ENCODE measurements around the gene AADACL3. TPM values are rescaled to one million over a fixed set of nuclear protein-coding genes. Genes with fewer than 3 reads are reported as not detected.
"Not testable (repeated sequence)": the region's sequence is repeated elsewhere in the genome, so short reads cannot be mapped to it uniquely, and the experiment has no call there.

The AADACL3 gene
- total RNA-seq, 3 donors from 2014 or later = under 0.01 TPM; not detected in 2

- intact Hi-C loops (cut with DNase I; ENCODE audit: low total_unique reads) = no loop called here
- TF ChIP-seq, protein P1, sequence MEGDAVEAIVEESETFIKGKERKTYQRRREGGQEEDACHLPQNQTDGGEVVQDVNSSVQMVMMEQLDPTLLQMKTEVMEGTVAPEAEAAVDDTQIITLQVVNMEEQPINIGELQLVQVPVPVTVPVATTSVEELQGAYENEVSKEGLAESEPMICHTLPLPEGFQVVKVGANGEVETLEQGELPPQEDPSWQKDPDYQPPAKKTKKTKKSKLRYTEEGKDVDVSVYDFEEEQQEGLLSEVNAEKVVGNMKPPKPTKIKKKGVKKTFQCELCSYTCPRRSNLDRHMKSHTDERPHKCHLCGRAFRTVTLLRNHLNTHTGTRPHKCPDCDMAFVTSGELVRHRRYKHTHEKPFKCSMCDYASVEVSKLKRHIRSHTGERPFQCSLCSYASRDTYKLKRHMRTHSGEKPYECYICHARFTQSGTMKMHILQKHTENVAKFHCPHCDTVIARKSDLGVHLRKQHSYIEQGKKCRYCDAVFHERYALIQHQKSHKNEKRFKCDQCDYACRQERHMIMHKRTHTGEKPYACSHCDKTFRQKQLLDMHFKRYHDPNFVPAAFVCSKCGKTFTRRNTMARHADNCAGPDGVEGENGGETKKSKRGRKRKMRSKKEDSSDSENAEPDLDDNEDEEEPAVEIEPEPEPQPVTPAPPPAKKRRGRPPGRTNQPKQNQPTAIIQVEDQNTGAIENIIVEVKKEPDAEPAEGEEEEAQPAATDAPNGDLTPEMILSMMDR (IDR thresholded peaks at IDR 0.05) = no peak
- TF ChIP-seq POLR2A (IDR thresholded peaks at IDR 0.05) (no peak), POLR2AphosphoS5 (IDR thresholded peaks at IDR 0.05) (no peak)
- H3K36me3 ChIP-seq = no peaks in the 10 kb centered on the region
- no peak overlapping the region for H3K27ac ChIP-seq
- no peak overlapping the region for H3K4me3 ChIP-seq
- H3K9me3 ChIP-seq = no peaks in the 10 kb centered on the region
- no peaks in the 10 kb centered on the region for H3K27me3 ChIP-seq
- no peaks in the 10 kb centered on the region for H3K4me1 ChIP-seq
- no peak for DNase-seq (ENCODE audit: low spot score in 2 of 2)
Measured at GRCh38 chr1:12714710-12715475, 1.0 kb upstream of the AADACL3 start.

- H3K27me3 ChIP-seq = no peaks in the 10 kb centered on the region
- H3K4me3 ChIP-seq = no peak overlapping the region
- no peaks in the 10 kb centered on the region for H3K36me3 ChIP-seq
- H3K27ac ChIP-seq = no peak overlapping the region
- no peak for DNase-seq (ENCODE audit: low spot score in 2 of 2)
- H3K4me1 ChIP-seq = no peaks in the 10 kb centered on the region
- H3K9me3 ChIP-seq = no peaks in the 10 kb centered on the region
- TF ChIP-seq POLR2A (IDR thresholded peaks at IDR 0.05) (no peak), POLR2AphosphoS5 (IDR thresholded peaks at IDR 0.05) (no peak)
- TF ChIP-seq, protein P1 (IDR thresholded peaks at IDR 0.05) = no peak
- intact Hi-C loops (cut with DNase I; ENCODE audit: low total_unique reads) = no loop called here
Measured at GRCh38 chr1:12717301-12717838, 1.5 kb downstream of the AADACL3 start.

GRCh38 chr1:12722626-12723025, 6.7 kb downstream of the AADACL3 start:
- DNase-seq (ENCODE audit: low spot score in 2 of 2) = no peak
- TF ChIP-seq, protein P1 (IDR thresholded peaks at IDR 0.05) = no peak
- TF ChIP-seq POLR2AphosphoS5 (IDR thresholded peaks at IDR 0.05) = no peak
- no peak for TF ChIP-seq POLR2A (IDR thresholded peaks at IDR 0.05)
- Histone ChIP-seq H3K27me3 (no peaks in the 10 kb centered on the region), H3K4me1 (no peaks in the 10 kb centered on the region), H3K9me3 (no peaks in the 10 kb centered on the region), H3K4me3 (no peak overlapping the region), H3K27ac (no peak overlapping the region), H3K36me3 (no peaks in the 10 kb centered on the region)
- intact Hi-C loops (cut with DNase I; ENCODE audit: low total_unique reads) = no loop called here

DNA sequence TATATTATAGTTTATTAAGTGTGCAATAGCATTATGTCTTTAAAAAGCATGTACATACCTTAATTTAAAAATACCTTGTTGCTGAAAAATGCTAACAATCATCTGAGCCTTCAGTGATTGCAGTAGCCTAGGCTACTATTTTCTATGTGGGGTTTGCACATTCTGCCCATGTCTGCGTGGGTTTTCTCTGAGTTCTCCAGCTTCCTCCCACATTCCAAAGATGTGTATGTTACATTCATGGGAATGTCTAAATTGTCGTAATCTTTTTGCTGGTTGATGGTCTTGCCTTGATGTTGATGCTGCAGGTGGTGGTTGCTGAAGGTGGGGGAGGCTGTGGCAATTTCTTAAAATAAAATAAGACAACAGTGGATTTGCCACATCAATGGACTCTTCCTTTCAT, 12.5 kb downstream of the AADACL3 start:
- no peaks in the 10 kb centered on the region for H3K36me3 ChIP-seq

DNA sequence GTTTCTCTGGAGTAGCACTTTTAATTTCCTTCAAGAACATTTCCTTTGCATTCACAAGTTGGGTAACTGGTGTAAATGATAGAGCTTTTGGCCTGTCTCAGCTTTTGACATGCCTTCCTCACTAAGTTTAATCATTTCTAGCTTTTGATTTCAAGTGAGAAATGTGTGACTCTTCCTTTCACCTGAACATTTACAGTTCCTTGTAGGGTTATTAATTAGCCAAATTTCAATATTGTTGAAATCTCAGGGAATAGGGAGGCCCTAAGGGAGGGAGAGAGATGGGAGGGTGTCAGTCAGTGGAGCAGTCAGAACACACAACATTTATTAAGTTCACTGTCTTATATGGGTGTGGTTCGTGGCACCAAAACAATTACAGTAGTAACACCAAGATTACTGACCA, 14.2 kb downstream of the AADACL3 start:
- Histone ChIP-seq H3K27ac (no peak overlapping the region), H3K27me3 (no peaks in the 10 kb centered on the region), H3K4me1 (no peaks in the 10 kb centered on the region), H3K9me3 (peaks cover 11 to 30% of the 10 kb centered on the region in 2 donors), H3K4me3 (no peak overlapping the region), H3K36me3 (no peaks in the 10 kb centered on the region)
- intact Hi-C loops (cut with DNase I; ENCODE audit: low total_unique reads) = no loop called here
- no peak for TF ChIP-seq POLR2AphosphoS5 (IDR thresholded peaks at IDR 0.05)
- no peak for DNase-seq (ENCODE audit: low spot score in 2 of 2)

More for the DNA sequence above, 12.5 kb downstream of the AADACL3 start:
- TF ChIP-seq POLR2A (IDR thresholded peaks at IDR 0.05) (no peak), POLR2AphosphoS5 (IDR thresholded peaks at IDR 0.05) (no peak)
- TF ChIP-seq, protein P1 (IDR thresholded peaks at IDR 0.05) = no peak
- Histone ChIP-seq H3K4me1 (no peaks in the 10 kb centered on the region), H3K9me3 (peaks cover 11 to 30% of the 10 kb centered on the region in 2 donors), H3K4me3 (no peak overlapping the region), H3K27me3 (no peaks in the 10 kb centered on the region), H3K27ac (no peak overlapping the region)
- intact Hi-C loops (cut with DNase I; ENCODE audit: low total_unique reads) = no loop called here
- no peak for DNase-seq (ENCODE audit: low spot score in 2 of 2)

DNA sequence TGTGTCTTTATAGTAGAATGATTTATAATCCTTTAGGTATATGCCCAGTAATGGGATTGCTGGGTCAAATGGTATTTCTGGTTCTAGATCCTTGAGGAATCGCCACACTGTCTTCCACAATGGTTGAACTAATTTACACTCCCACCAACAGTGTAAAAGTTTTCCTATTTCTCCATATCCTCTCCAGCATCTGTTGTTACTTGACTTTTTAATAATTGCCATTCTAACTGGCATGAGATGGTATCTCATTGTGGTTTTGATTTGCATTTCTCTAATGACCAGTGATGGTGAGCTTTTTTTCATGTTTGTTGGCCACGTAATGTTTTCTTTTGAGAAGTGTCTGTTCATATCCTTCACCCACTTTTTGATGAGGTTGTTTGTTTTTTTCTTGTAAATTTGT, 15.2 kb downstream of the AADACL3 start:
- H3K27ac ChIP-seq; H3K36me3 ChIP-seq; H3K27me3 ChIP-seq; H3K4me3 ChIP-seq; DNase-seq (ENCODE audit: low spot score in 2 of 2); intact Hi-C loops (cut with DNase I; ENCODE audit: low total_unique reads); H3K4me1 ChIP-seq: not testable (repeated sequence)
- peaks cover 11 to 30% of the 10 kb centered on the region in 2 donors for H3K9me3 ChIP-seq
